HepG2 (cell line): Measurements from ENCODE around the gene DPM2. TPM values are rescaled to one million over a fixed set of nuclear protein-coding genes. Genes with fewer than 3 reads are reported as not detected.

ENCODE experiments used
- ATAC-seq: fragments of 200-7000 bp; cut with Tn5 transposase; 3 replicates; pipeline ENCODE4 v1.9.1; 2020; ENCODE audit warnings: mild to moderate bottlenecking, moderate library complexity
- BruUV-seq: library from RNA; stranded (reverse); fragments of 400-500 nt; replicated peaks from 2 replicates; lab custom pipeline; 2021; lab: Mats Ljungman, UMichigan
- CTCF ChIA-PET: fragments of 300-600 bp; formaldehyde crosslinking; extraction: SDS; loops from one replicate; lab custom pipeline; 2021; ENCODE audit warnings: low total read pairs, inconsistent platforms, low intra/inter-chr PET ratio; lab: Yijun Ruan, JAX
- POLR2A ChIA-PET: fragments of 350-600 bp; sonication (Branson Sonifier 250); formaldehyde crosslinking; loops from one replicate; lab custom pipeline; 2020; ENCODE audit warnings: antibody characterized with exemption, inconsistent platforms; lab: Yijun Ruan, JAX
- DNase-seq: peaks from one replicate; pipeline ENCODE4 v3.0.0-alpha.2; 2015; ENCODE audit warnings: low spot score
- FAIRE-seq: peaks from 3 replicates; lab custom pipeline; 2011; peaks lifted over from hg19 to GRCh38; lab: Jason Lieb, UNC
- H2AFZ ChIP-seq: one replicate; pipeline ENCODE4 v1.6.1; 2011; ENCODE audit warnings: low read length, inconsistent platforms
- H3K27ac ChIP-seq: fragments of 300-600 bp; 3 replicates; pipeline ENCODE4 v1.8.0; 2011; ENCODE audit warnings: mixed run types, mild to moderate bottlenecking, mixed read lengths, low read length, inconsistent platforms; ENCODE audit not compliant: insufficient read depth; ENCODE audit errors: extremely low read length
- H3K27me3 ChIP-seq, 2 experiments: fragments of 200-600 bp in 1 of 2; 2 replicates in 1 of 2; 3 replicates in 1 of 2; pipeline versions ENCODE4 v1.6.0 to v1.8.0; 2011; ENCODE audit warnings: low read length in 2 of 2, mild to moderate bottlenecking in 2 of 2, moderate library complexity in 2 of 2, inconsistent platforms in 1 of 2; ENCODE audit not compliant: insufficient read depth in 2 of 2, control insufficient read depth in 1 of 2
- H3K36me3 ChIP-seq, 2 experiments: fragments of 200-600 bp in 1 of 2; replicated peaks in 1 of 2; 2 replicates in 1 of 2; 3 replicates in 1 of 2; pipeline versions ENCODE4 v1.5.1 to v1.8.0; 2011; ENCODE audit warnings: low read length in 2 of 2, inconsistent platforms in 1 of 2; ENCODE audit not compliant: insufficient read depth in 2 of 2, control insufficient read depth in 1 of 2
- H3K4me1 ChIP-seq: 2 replicates; pipeline ENCODE4 v1.5.1; 2012; ENCODE audit warnings: low read length, inconsistent platforms; ENCODE audit not compliant: insufficient read depth
- H3K4me2 ChIP-seq: 2 replicates; pipeline ENCODE4 v1.6.0; 2011; ENCODE audit warnings: low read depth, low read length, inconsistent platforms
- H3K4me3 ChIP-seq, 3 experiments: fragments of 200-600 bp in 1 of 3; sonication (generic), shearing (Covaris generic) in 1 of 3; replicated peaks in 1 of 3; 2 replicates each; pipeline ENCODE4 v1.5.1; 2011 to 2016; ENCODE audit warnings: low read length in 3 of 3, inconsistent platforms in 2 of 3, low read depth in 2 of 3, mild to moderate bottlenecking in 2 of 3, control low read depth in 1 of 3, mixed read lengths in 1 of 3; ENCODE audit not compliant: insufficient read depth in 1 of 3
- H3K79me2 ChIP-seq: one replicate; pipeline ENCODE4 v1.6.1; 2011; ENCODE audit warnings: low read length, inconsistent platforms; ENCODE audit not compliant: insufficient read depth
- H3K9ac ChIP-seq: 2 replicates; pipeline ENCODE4 v1.6.0; 2011; ENCODE audit warnings: mild to moderate bottlenecking, low read depth, low read length, inconsistent platforms; ENCODE audit not compliant: insufficient read depth
- H3K9me3 ChIP-seq: 2 replicates; pipeline ENCODE4 v1.5.1; 2012; ENCODE audit warnings: mild to moderate bottlenecking, low read length
- H4K20me1 ChIP-seq: 2 replicates; pipeline ENCODE4 v1.6.0; 2011; ENCODE audit warnings: inconsistent platforms, mild to moderate bottlenecking, low read length, moderate library complexity; ENCODE audit not compliant: insufficient read depth
- ATF7 ChIP-seq, 2 experiments: fragments of 450-650 bp in 1 of 2; sonication (generic) in 1 of 2; formaldehyde crosslinking in 1 of 2; IDR thresholded peaks; 2 replicates each; pipeline versions ENCODE4 v1.4.0 to v1.6.1; 2016 to 2020; ENCODE audit warnings: antibody characterized with exemption in 1 of 2, mild to moderate bottlenecking in 1 of 2, missing genetic modification reagents in 1 of 2
- CREB3 ChIP-seq: sonication (generic); formaldehyde crosslinking; IDR thresholded peaks from 2 replicates; pipeline ENCODE4 v1.5.0; 2020; ENCODE audit warnings: missing genetic modification reagents
- PHF20 ChIP-seq: sonication (generic); formaldehyde crosslinking; IDR thresholded peaks from 2 replicates; pipeline ENCODE4 v1.5.0; 2020; ENCODE audit warnings: mild to moderate bottlenecking, missing genetic modification reagents
- PHF21A ChIP-seq: sonication (generic); formaldehyde crosslinking; IDR thresholded peaks from 2 replicates; pipeline ENCODE4 v1.5.0; 2020; ENCODE audit warnings: mild to moderate bottlenecking, missing genetic modification reagents
- SCMH1 ChIP-seq: sonication (generic); formaldehyde crosslinking; IDR thresholded peaks from 2 replicates; pipeline ENCODE4 v1.9.0; 2021; ENCODE audit warnings: missing genetic modification reagents, mild to moderate bottlenecking, borderline replicate concordance
- STAG1 ChIP-seq: sonication (generic); formaldehyde crosslinking; IDR thresholded peaks from 2 replicates; pipeline ENCODE4 v1.4.0; 2020; ENCODE audit warnings: missing genetic modification reagents
- ZC3H13 ChIP-seq: sonication (generic); formaldehyde crosslinking; IDR thresholded peaks from 2 replicates; pipeline ENCODE4 v1.8.1; 2023; ENCODE audit warnings: mild to moderate bottlenecking, missing genetic modification reagents, moderate library complexity
- ZNF225 ChIP-seq: sonication (generic); formaldehyde crosslinking; IDR thresholded peaks from 2 replicates; pipeline ENCODE4 v1.4.0; 2020; ENCODE audit warnings: mild to moderate bottlenecking, missing genetic modification reagents
- ZNF431 ChIP-seq: sonication (generic); formaldehyde crosslinking; IDR thresholded peaks from 2 replicates; pipeline ENCODE4 v1.9.0; 2022; ENCODE audit warnings: missing genetic modification reagents, low read depth, mild to moderate bottlenecking, borderline replicate concordance
- ZNF558 ChIP-seq: sonication (generic); formaldehyde crosslinking; IDR thresholded peaks from 2 replicates; pipeline ENCODE4 v1.9.0; 2022; ENCODE audit warnings: mild to moderate bottlenecking, missing genetic modification reagents, borderline replicate concordance
- WGBS: methylation state at CpG from one replicate; pipeline ENCODE4 v1.1.6; 2017; ENCODE audit warnings: low lambda C conversion rate; 5-methylcytosine and 5-hydroxymethylcytosine counted together
- in situ Hi-C: cut with HindIII; loops from 2 replicates; pipeline ENCODE4 v1.10.0; 2017; ENCODE audit warnings: low pct_unique_long_range_greater_than_20kb; ENCODE audit not compliant: extremely low pct_ligation_motif_present
- intact Hi-C: fragments of 100-400 bp; cut with micrococcal nuclease; formaldehyde crosslinking; loops from one replicate; pipeline ENCODE4 v1.10.0; 2022; ENCODE audit not compliant: unreplicated experiment
- polyA plus RNA-seq, 8 experiments: library from polyadenylated mRNA; depleted of rRNA in 3 of 8; stranded (reverse) in 7 of 8; unstranded in 1 of 8; fragments of >200 nt; fragmentation: Illumina TruSeq in 4 of 8; extraction: Trizol in 4 of 8; gene quantifications; 2 replicates each; pipeline versions ENCODE4 v1.2.1 to v1.2.3, GENCODE V29; 2011 to 2016; ENCODE audit warnings: low read depth in 4 of 8, missing spikeins in 1 of 8, mixed read lengths in 1 of 8; ENCODE audit not compliant: insufficient read depth in 1 of 8
- total RNA-seq, 5 experiments: library from RNA; depleted of rRNA; stranded (reverse); fragments of >200 nt; fragmentation: Illumina TruSeq; extraction: Trizol; gene quantifications; 2 replicates each; pipeline ENCODE4 v1.2.3, GENCODE V29; 2016; ENCODE audit warnings: low read depth in 1 of 5
- TF ChIP-seq, protein P1 (sequence below): sonication (generic); formaldehyde crosslinking; IDR thresholded peaks from 2 replicates; pipeline ENCODE4 v1.5.0; 2020; ENCODE audit warnings: mild to moderate bottlenecking, missing genetic modification reagents, moderate library complexity

Gene DPM2
- total and polyA plus RNA-seq, 2 of the 13 experiments (the other 11 are each of a cell fraction or from before 2014, with no cell fraction given): 24.8 to 35.3 TPM

DNA sequence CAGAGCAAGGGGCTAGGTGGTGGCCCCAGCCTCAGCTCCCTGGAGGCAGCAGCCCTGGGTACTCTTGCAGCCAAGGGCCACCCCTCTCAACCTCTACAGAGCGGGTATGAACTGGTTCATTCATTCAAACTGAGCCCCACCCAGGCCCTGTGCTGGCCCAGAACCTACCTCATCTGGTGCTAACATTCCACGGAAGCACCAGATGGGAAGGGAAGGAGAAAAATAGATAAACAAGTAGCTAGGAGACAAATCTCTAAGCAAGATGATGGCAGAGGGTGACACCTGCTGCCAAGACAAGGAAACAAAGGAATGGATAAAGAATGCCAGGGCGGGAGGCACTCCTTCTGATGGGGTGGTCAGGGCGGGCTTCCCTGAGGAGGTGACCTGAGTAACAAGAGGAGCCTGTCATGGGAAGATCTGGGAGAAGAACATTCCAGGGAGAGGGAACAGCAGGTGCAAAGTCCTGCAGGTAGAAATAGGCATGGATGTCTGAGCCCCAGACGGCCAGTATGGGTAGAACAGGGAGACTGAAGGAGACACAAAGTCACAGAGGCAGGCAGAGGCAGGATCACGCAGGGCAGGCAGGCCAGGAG lies 26.9 kb downstream of the DPM2 start:
- intact Hi-C loops: no loop called here
- no peaks in the 10 kb centered on the region for H3K79me2 ChIP-seq
- ChIA-PET CTCF (no interaction called here), POLR2A (no interaction called here)
- no peaks in the 10 kb centered on the region for H3K27me3 ChIP-seq
- H3K27ac ChIP-seq: no peak overlapping the region
- no peaks in the 10 kb centered on the region for H3K9me3 ChIP-seq
- WGBS: 97% methylated on average over 6 of the region's 6 CpGs
- no peak overlapping the region for H3K9ac ChIP-seq
- in situ Hi-C loops: no loop called here
- BruUV-seq: no TSS peak
- H3K4me2 ChIP-seq: no peak overlapping the region
- no peak for ATAC-seq
- H3K4me1 ChIP-seq: peaks cover 31% of the 10 kb centered on the region
- no peaks in the 10 kb centered on the region for H4K20me1 ChIP-seq
- H3K36me3 ChIP-seq: peaks cover 7 to 15% of the 10 kb centered on the region in 2 experiments; a peak in 4 of 5 replicates
- no peak overlapping the region for H3K4me3 ChIP-seq
- DNase-seq: no peak
- peak; percentile 27 for TF ChIP-seq STAG1 (CRISPR knock-in tag)
- TF ChIP-seq CREB3 (CRISPR knock-in tag): no peak
- no peak for TF ChIP-seq ZNF558
- TF ChIP-seq ZNF431 (CRISPR knock-in tag): no peak
- TF ChIP-seq SCMH1 (CRISPR knock-in tag): no peak
- TF ChIP-seq ATF7 (IDR thresholded peaks at IDR 0.05): no peak
- no peak for TF ChIP-seq ATF7 (CRISPR knock-in tag; IDR thresholded peaks at IDR 0.05)
- TF ChIP-seq, protein P1, sequence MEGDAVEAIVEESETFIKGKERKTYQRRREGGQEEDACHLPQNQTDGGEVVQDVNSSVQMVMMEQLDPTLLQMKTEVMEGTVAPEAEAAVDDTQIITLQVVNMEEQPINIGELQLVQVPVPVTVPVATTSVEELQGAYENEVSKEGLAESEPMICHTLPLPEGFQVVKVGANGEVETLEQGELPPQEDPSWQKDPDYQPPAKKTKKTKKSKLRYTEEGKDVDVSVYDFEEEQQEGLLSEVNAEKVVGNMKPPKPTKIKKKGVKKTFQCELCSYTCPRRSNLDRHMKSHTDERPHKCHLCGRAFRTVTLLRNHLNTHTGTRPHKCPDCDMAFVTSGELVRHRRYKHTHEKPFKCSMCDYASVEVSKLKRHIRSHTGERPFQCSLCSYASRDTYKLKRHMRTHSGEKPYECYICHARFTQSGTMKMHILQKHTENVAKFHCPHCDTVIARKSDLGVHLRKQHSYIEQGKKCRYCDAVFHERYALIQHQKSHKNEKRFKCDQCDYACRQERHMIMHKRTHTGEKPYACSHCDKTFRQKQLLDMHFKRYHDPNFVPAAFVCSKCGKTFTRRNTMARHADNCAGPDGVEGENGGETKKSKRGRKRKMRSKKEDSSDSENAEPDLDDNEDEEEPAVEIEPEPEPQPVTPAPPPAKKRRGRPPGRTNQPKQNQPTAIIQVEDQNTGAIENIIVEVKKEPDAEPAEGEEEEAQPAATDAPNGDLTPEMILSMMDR: peak; percentile 34; the same call in 1 of the 2 replicates
- no peak for TF ChIP-seq ZC3H13 (CRISPR knock-in tag)
- TF ChIP-seq ZNF225 (CRISPR knock-in tag): no peak
- no peak for TF ChIP-seq PHF20
- no peak for TF ChIP-seq PHF21A (CRISPR knock-in tag)
- FAIRE-seq: no peak
- no peak overlapping the region for H2AFZ ChIP-seq
